ENCODE data around the gene SLC36A1.

Gene SLC36A1

DNA sequence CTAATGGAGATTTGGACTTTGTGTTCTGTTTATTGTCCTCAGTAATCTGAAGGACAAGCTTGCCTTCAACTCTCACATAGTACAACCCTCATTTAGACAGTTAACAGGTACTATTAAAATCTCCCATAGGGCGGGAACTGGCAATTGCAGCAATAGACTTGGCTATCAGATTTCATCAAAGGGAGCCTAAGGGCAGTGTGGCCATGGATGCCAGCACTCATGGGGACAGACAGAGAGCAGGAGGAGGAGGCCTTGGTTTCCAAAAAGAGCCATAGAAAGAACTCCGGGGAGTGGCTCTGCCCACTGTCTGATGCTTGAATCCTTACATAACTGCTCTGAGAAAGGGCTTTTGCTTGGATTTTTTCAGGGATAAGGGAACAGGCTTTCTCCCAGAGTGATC lies 6.8 kb downstream of the SLC36A1 start:
- DNase-seq = no peak

DNA sequence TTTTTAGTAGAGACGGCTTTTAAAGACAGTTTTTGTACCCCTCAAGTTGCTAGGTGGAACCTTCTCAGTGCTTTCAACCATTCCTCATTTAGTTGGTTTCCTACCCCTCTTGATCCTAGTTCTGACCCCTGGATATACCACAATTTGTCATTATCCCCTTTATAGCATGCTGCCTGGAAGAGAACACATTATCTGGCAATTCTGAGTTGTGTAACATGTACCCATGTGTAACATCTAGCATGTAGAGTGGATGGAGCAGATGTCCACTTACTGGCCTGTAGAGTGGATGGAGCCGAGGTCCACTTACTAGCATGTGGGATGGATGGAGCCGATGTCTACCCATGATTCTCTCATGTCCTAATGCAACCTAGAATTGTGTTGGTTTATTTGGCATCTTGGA lies 7.5 kb downstream of the SLC36A1 start:
- DNase-seq = no peak

DNA sequence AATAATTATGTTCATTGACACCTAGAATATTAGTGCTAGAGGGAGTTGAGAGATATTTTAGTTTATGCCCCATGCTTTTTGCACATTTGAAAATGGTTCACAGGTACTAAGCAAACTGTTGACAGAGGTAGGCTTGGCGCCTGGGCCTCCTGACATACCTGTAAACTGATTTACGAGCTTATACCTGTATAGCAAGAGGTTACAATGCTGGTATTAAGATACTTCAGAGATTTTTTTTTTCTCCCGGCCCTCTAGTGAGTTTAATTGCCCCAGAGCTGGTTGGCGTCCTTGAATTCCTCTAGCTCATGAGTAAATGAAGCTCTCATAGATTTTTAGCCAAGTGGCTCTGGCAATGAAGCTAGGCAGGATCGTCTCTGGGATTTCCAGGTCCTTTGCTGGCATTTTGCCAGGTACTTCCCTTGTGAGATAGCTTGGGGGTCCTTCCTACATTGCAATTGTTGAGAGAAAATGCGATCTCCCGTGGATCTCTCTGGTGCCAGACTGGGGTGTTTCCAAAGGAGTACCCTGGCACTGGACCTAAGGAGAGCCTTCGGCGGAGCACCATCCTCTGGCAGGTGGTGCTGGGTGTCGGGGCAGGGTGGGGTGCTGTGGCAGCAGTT lies 9.0 kb downstream of the SLC36A1 start:
- DNase-seq = no peak

DNA sequence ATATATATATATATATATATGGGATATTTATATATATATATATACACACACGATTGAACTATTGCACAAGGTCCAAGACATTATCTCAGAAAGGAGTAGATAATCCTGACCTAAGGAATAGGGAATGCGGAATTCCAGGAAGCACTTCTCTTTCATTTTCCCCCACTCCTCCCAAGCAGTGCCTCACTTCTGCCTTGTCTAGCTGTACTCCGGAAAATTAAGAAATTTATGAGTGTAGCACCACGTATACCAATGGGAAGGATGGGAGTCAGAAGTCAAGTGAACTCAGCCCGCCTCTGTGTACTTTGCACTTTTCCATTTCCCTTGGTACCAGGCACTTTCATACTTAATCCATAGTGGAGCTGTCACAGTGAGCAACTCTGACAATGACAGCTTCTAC lies 10.9 kb downstream of the SLC36A1 start:
- DNase-seq = no peak

DNA sequence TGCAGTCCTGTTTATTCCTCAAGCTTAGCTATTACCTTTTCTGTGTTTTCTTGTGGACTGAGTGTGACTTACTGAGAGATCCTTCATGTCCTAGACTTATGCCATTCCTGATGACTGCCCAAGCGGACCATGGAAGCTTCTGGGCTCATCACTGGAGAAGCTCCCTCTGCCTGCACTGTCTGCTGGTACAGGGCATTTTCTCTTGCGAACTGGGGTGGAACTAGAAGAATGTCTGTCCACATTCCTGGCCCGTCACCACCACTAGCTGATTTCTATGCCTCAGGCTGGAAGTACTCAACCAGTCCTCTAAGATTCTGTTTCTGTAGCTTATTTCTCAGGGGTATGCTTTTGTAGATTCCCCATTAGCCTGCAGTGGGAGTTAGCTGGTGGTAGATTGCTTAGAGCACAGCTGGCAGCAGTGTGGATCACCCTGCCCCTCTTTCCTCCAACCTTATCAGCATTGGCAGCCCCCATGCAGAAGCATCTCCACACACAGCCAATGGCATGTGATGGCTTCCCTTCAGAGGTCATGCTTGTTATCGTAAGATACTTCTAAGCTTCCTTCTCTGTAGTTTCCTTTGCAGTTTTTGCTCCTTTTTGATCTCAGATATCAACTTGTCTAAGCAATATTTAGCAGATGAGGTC lies 12.4 kb downstream of the SLC36A1 start:
- DNase-seq = no peak

DNA sequence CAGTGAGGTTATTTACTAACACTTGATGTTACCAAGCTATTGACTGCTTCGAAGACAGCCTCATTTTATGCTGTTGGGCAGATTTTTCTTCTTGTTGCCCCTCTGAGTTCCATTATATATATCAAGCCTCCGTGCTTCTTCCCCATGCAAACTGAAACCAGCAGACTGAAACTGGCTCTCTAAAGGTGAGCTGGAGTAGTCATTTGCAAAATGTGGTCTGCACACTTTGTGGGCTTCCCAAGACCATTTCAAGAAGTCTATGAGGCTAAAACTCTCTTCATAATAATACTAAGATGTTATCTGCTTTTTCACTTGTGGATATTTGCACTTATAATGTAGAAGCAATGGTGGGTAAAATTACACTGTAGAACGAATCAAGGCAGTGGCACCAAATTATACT lies 13.9 kb downstream of the SLC36A1 start:
- no peak for DNase-seq

DNA sequence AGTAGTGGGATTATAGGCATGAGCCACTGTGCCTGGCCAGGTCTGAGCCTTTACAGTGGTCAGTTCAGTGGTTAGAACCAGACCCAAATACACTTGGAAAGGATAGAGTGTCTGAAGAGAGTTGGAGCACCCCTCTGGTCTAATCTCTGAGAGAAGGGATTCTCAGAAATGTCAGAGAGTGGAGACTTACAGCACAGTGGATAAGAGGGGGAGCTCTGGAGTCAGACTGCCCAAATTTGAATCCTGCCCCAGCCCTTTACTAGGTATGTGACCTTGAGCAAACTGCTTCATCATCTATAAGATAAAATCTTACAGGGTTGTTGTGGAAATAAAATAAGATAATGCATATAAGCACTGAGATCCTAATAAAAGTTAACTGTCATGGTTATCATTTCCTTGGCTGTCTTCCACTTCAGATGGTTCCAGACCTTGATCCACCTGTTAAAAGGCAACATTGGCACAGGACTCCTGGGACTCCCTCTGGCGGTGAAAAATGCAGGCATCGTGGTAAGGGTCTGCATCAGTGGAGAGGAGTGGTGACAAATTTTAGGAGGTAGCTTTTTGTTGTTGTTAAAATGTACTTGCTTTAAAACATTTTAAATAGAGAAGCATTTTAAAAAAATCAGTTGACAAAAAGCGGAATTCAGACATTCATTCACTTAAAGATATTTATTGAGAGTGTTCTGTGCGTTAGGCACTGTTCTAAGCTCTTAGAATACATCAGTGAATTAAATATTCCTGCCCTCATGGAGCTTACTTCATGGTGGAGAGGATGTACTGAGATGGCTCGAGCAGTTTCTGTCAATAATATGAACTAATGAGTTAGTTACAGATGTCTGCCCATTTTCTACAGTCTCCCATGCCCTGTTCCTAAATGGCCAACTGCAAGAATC lies 16.0 kb downstream of the SLC36A1 start:
- DNase-seq = no peak

DNA sequence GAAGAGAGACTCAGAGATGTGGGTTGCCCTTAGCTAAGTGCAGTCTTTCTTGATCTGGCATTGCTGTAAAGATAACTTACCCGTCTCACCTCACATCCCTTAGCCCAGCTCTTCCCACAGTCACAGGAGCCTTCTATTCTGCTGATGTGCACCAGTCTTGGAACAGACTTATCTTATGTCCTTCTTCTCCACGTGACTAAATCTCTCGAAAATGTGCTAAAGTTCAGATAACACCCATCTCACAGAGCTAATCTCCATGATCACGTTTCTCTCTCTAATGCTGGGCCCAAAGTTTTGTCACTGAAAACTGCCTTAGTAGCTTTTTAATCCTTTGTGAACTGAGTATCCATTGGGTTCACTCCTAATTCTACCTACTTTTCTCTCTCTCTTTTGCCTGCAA lies 16.7 kb downstream of the SLC36A1 start:
- no peak for DNase-seq

DNA sequence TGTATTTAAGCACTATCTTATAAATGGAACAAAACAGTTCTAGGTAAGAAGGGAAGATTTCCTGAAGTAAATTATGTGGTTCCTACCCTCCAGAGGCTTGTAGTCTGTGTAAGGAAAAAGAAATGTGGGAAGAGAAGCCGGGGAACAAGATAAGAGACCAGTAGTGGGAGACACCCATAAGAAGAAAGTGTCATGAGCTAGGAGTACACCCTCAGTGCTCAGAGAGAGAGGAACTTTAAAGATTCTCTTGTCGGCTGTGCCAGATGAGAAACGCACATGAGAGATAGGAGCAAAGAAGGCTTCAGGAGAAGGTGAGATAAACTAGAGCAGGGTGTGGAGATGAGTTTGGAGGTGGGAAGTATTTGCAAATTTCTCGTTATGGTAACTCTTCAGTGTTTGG lies 18.1 kb downstream of the SLC36A1 start:
- DNase-seq = no peak

DNA sequence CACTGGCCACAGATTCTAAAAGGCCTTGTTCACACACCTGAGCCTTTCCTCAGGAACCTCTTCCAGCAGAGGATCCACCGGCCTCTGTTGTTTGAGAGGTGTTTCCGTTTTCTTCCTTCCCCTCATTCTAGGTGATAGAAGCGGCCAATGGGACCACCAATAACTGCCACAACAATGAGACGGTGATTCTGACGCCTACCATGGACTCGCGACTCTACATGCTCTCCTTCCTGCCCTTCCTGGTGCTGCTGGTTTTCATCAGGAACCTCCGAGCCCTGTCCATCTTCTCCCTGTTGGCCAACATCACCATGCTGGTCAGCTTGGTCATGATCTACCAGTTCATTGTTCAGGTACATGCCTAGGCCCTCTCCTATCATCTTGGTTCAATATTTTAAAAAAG lies 20.2 kb downstream of the SLC36A1 start:
- DNase-seq = no peak

DNA sequence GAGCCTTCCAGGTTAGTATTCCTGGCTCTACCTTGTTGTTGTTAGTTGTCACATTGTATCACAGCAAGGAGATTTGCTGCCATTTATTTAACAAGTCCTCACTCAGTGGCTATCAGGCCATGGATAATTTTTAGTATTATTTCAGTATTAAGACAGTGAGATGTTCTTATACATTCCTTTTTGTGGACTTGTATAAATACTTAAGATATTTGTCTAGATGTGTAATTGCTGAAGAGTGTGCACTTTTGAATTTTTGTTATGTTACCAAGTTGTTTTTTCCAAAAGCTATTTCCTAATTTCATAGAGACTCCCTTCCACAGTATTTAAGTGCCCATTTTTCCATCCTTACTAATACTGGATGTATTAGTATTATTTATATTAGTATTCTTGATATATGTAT lies 22.0 kb downstream of the SLC36A1 start:
- DNase-seq = no peak

DNA sequence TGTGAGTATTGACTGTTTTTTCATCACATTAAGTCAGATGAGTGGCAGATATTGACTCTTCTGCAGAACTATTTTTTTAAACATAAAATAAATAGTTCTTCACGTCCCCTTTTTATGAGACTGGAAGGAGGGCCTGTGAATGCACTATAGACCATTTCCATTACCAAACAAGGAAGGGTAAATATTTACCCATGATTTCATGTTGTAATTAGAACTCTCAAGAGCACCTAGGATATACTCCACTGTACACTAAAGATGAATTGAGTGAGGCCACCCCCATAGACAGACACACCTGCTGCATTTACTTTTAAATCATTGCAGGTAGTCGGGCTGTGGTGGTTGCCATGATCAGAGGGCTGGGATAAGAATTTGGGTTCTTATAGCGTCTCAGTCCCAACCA lies 22.6 kb downstream of the SLC36A1 start:
- no peak for DNase-seq

DNA sequence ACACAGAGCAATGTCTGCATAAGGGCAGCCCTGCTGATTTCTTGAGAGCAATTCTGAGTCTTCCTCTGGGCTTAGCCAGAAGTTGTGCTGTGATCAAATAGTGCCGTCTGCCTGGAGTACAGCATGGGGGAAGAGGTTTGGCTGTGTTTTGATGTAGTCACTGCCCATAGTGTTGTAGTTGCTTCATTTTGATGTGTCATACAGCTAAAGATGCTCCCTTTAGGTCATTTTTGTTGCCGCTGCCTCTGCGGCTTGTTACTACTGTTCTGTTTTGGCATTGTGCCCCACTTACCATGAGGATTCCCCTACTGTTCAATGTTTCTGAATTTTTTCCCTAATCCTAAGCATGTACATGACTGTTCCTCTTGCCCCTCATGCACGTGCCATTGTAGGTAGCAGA lies 23.0 kb downstream of the SLC36A1 start:
- DNase-seq = no peak

DNA sequence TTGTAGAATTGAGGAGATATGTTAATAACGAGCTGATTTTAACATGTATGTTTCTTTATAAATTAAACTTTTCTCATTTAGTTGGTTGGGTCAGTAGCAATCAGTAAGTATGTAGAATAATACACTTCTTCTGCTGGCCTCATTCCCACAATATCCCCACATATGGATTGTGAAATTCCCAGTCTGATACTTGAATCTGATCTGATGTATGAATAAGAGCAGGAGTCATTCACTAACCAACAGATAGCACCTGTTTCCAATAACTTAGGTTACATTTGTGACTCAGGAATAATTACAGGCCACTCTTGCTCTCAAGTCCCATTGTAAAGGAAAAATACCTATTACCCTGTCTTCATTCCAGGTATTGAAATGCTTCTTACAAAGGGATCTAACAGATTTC lies 23.9 kb downstream of the SLC36A1 start:
- DNase-seq = no peak

DNA sequence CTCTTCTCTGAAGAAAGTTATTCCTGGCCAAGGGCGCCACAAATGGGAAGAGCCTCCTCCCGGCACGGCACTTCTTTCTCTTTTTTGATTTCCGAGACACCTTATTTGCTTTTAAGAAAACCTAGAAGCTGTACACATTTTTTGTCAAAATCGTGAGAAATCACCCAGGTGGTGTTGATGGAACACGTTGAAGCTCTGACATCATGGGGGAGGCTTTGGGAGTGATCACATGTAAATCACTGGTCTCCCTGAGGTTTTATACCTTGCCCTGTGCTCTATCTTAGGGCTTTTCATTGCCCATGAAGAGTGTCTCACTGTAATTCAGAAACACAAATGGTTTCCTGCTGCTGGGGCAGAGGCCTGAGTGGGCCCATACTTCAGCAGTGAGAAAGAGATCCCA lies 27.4 kb downstream of the SLC36A1 start:
- DNase-seq = no peak

DNA sequence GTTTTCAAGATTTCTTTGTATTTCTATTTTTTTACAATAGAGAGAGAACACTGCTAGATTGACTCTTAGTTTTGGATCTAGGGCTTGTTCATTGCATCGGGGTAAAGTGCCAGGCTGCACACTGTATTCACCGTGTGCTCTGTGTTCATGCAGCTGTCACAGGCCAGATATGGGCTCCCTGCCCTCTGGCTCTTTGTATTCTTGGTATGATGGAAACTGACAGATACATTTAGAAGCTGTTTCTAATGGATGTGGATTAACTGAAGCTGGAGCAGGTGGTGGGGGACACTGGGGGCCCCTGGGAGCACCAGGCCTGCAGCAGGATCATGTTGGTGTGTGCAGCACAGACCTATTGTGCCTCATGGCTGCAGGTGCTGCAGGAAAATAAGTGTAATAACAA lies 28.0 kb downstream of the SLC36A1 start:
- no peak for DNase-seq

DNA sequence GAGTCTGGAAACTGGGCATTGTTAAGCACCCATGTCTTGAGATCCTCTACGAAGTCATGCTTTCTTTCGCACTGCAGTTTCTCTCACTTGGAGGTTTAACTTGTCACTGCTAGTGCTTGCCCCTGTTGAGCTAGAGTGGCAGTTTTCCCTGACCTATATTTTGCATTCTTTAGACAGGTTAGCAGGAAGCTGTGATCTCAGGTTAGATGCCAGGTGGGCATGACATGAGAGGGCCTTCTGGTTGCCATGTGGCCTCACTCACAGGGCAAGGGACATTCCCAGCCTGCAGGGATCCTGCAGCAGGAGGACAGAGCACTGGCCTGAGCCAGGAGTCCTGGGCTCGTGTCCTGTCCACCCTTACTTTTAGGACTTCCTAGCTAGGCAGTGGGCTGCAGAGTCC lies 28.6 kb downstream of the SLC36A1 start:
- no peak for DNase-seq

DNA sequence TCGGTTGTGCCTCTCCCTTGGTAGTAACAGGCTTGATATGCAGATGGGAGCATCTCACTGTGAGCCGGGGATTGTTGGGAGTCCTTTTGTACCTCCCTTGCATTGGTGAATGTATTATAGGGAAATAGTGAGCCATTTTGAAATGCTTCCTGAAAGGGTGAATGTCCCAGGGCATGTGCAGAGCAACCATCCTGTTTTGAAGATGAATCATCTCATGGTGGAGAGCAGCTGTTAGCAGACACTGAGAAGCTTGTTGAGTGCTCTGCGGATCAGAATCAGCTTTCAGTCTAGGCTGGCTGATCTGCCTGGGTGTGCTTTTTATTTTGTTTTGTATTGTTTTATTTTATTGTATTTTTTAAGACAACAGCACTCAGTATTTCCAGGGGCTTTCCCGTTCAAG lies 29.7 kb downstream of the SLC36A1 start:
- DNase-seq = no peak

DNA sequence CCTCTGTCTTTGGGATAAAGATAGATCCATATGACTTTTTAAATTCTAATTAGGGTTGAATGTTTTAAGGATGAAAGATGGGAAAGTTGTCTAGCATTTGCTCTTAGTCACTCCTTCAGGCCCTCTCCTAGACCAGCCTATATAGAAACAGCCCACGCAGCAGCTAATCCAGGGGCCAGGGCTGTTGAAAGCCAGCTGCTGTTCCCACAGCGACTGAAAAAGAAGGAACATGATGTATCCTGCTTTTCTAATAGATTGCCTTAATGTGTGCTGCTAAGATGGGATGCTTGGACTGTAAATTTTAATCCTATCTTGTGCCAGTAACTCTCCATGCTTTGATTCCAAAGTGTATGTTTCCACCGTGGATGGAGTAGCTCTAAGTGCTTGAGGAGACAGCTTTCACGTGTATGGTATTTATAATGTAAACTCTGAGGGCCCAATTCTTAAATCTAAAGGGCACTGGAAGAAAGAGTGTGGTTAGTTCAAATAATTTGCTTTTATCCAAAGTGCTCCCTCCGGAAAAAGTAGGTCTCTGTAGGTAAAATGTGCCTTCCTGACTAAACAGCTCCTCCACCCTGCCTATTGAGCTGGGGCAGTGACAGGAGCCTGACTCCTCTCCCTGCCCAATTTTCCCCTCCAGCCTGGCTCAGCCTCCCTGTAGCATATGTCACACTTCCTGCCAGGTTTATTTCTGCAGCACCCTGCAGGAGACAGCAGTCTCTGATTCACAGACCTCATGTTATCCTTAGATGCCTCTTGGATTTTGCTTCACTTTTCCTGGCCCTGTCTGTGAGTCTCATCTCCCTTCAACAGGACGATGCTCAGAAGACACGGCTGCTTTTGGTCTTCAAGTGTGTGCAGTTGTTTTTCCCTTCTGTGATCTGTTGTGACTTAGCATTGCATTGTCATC lies 33.2 kb downstream of the SLC36A1 start:
- DNase-seq = no peak

DNA sequence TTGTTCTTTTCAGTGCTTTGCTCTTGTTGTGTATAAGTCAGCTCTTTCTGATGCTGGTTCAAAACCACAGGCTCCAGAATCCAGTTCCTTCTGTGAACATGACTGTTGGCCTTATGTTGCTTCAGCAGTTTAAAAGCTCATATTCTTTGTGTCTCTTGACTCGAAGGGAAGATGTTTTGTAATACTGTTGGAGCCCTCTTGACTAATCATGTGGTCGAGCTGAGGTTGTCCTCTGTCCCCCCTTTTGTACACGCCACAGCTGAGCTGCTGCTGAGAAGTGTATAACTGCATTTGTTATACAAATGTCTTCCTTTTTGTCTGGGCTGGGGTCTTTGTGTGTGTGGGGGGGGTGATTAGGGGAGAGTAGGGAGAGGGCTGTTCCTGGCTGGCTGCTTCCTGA lies 35.8 kb downstream of the SLC36A1 start:
- no peak for DNase-seq

DNA sequence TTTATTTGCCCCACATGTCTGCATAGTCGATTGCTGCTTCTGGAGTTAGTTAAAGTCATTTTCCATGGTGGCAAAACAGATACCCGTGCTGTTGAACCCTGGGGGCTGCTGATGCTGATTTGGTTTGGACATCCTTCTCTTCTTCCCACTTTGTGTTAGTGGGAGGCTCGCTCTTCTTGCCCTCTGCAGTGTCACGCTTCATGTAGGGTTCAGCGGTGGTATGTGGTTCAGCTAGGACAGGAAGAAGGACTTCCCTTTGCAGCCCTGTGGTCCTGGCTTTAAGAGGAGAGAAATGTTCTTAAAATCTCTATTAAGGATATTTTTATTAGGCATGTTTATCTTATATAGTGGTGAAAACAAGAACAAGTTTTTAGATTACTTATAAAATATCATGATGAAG lies 36.2 kb downstream of the SLC36A1 start:
- DNase-seq = no peak

DNA sequence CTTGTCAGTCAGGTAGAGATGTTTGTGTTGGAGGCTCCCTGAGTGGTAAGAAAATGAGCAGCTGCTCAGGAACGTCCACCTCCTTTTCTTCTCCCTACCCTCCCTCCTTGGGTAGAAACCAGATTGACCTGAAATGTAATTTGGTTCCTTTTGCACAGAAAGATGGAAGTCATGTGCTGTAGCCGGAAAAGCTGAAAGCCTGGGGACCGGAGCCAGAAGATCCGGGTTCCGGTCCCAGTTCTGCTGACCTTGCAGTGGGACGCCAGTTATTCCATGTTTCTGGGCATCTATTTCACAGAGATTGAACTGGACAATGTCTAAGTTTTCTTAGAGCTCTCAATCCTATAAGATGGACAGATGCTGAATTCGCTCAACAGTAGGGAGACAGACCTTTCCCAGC lies 40.1 kb downstream of the SLC36A1 start:
- no peak for DNase-seq

DNA sequence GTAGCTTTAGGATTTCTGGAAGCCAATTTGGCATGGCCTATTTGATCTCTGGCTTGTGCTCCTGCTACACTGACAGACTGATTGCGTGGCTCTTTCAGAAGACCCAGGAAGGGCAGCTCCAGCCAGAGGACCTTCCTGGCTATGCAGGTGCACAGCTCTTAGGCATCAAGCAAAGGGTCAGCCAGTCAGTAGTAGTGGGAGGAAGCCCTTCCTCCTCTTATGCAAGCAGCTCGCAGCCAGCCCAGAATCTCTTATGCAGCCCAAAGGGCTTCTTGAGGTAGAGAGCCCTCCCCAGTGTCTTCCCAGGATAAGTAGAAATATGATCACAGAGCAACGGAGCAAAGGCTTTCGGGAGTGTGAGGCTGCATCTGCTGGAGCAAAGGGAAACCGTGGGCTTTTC lies 43.2 kb downstream of the SLC36A1 start:
- DNase-seq = no peak
